HG03520 (cell line): Measurements from ENCODE around the gene HSPA1B.
A peak's percentile ranks its signal among the peaks of the same experiment; 100 is the strongest.
"Not testable (repeated sequence)": the region's sequence is repeated elsewhere in the genome, so short reads cannot be mapped to it uniquely, and the experiment has no call there.

Experiments
- ATAC-seq: cut with Tn5 transposase; IDR thresholded peaks from one replicate; pipeline ENCODE4 v1.9.1; 2021; ENCODE audit warnings: mild to moderate bottlenecking, moderate library complexity; ENCODE audit not compliant: unreplicated experiment

The HSPA1B gene

DNA sequence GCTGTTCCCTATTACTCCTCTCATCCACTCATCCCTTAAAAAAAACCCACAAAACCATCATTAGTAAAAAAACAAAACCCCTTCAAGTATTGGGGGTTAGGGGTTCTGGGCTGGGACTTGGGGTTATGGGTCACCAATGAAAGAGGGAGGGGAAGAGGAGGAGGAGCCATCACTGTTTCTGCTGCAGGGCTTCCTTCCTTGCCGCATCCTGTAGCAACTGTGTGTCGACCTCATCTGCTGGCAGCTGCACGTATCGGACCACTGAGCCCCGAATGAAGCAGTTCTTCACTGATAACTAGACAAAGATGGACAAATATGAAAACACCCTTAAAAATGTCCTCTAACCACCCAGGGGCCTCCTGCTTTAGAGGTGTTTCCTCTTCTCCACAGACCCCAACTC is 29.9 kb upstream of the HSPA1B start:
- no peak for ATAC-seq

DNA sequence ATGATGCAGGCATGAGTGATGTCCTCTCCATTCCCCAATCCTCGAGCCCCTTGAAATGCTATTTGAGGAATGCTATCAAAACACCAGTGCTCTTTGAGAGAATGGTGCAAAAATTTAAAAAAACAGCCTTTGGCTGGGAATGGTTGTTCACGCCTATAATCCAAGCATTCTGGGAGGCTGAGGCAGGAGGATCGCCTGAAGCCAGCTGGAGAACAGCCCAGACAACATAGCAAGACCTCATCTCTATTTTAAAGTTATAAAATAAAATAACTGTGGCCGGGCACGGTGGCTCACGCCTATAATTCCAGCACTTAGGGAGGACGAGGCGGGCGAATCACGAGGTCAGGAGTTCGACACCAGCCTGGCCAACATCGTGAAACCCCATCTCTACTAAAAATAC is 27.8 kb upstream of the HSPA1B start:
- no peak for ATAC-seq

DNA sequence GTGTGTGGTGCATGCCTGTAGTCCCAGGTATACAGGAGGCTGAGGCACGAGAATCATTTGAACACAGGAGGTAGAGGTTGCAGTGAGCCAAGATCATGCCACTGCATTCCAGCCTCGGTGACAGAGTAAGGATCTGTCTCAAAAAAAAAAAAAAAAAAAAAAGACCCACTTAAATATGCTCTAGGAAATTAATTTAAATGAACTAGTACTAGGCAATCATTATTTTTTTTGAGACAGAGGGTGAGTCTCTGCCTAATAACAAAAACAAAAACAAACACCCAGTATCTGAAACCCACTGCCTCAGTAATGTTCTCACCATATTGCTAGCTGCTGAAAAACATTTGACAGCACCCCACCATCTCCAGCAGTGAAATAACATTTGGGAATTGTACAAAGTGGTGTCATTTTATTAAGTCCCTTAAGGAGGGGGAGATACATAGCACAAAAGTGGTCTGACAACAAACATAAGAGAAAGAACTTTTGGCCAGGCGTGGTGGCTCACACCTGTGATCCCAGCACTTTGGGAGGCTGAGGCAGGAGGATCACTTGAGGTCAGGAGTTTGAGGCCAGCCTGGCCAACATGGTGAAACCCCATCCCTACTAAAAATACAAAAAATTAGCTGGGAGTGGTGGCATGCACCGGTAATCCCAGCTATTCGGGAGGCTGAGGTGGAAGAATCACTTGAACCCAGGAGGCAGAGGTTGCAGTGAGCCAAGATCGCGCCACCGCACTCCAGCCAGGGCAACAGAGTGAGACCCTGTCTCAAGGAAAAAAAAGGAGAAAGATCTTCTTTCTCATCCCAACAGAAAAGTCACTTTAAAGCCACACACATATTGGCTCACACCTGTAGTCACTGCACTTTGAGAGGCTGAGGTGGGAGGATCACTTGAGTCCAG is 26.3 kb upstream of the HSPA1B start:
- ATAC-seq = not testable (repeated sequence)

DNA sequence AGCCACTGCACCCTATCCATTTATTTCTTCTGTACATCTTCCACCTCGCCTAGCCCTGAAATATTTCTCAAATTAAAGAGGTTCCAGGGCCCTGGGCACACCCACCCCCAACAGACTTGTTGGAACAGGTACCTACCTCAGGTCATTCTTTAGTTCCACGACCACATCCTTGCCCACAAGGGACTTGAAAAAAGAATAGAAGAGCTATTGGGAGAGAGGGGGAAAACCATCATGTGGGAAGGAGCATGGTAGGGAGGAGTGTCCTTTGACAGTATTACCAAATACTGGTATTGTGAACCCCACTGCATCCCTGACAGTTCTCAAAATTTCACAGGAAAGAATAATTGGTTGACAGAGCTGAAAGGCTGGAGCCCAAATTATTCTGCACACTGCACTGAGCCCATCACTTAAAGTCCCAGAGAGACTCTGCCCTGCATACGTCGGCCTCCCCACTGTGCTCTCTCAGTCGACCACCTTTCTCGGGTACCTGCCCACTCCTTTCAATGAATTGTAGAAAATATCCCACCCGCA is 21.5 kb upstream of the HSPA1B start:
- no peak for ATAC-seq

DNA sequence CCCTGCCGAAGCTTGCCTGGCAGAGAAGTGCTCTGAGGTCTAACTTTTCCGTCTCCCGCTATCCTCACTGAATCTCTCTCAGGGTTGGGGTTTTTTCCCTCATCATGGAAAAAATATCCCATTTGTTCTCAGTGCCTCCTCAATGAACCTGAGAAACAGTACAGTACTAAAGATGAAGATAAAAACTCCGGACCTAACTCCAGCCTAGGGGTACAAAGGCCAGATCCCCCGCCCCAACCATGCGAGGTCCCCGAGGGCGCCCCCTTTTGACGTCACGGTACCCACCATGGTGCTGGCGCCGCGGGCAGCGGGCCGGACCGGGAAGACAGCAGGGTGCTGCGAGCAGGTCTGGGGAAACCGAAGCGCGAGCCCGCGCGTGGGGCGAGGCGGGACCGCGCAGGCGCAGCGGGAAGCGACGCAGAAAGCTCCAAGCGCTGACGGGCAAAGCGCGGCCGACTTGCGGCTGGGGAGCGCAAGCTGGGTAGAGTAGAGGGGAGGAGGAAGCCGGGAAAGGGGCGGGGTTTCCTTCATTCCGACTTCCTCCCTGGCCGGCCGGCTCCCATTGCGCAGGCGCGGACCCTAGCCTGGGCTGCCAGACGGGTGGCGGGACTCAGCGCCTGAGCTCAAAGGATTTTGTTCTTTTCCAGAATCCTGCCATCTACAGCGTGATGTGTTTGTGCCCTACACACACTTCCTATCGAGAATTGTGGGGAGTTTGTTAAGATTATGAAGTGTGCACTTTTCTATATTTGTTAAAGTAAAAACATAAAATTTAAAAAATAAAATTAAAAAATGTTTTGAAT is 20.9 kb upstream of the HSPA1B start, which contains the start of gene LSM2:
LSM2 (minus strand) TSS at position 497 of the 803 bp plus-strand sequence; CDS start at position 288, 209 bp downstream.
- ATAC-seq = peak; percentile 88

DNA sequence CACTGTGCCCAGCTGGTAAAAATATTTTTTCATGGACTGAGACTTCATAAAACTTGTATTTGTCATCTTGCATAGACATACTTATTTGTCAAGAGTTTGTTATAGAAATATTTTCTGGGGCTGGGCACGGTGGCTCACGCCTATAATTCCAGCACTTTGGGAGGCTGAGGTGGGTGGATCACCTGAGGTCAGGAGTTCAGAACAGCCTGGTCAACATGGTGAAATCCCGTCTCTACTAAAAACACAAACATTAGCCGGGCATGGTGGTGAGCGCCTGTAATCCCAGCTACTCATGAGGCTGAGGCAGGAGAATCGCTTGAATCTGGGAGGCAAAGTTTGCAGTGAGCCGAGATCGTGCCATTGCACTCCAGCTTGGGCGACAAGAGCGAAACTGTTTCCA is 18.9 kb upstream of the HSPA1B start:
- ATAC-seq = not testable (repeated sequence)

DNA sequence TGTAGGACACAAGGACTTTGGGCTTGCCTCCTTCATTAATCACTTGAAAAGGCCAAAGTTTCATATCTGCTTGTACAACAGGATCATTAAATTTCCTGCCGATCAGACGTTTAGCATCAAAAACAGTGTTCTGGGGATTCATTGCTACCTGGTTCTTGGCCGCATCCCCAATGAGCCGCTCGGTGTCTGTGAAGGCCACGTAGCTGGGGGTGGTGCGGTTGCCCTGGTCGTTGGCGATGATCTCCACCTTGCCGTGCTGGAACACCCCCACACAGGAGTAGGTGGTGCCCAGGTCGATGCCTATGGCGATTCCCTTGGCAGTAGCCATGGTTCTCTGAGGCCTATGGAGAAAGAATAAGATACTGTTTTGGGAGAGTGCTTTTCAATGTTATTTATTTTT is 15.9 kb upstream of the HSPA1B start:
- no peak for ATAC-seq

DNA sequence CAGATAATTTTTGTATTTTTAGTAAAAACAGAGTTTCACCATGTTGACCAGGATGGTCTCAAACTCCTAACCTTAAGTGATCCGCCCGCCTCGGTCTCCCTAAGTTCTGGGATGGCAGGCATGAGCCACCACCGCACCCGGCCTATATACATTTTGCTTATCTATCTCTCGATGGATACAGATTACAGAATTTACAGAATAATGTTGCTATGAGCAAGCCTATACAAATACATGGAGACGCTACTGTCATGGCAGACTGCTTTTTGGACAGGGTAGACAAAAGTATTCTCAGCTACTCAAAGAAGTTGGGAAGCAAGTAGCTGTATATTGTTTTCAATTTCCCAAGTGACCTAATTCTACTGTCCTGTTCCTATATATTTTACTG is 14.1 kb upstream of the HSPA1B start:
- ATAC-seq = no peak

DNA sequence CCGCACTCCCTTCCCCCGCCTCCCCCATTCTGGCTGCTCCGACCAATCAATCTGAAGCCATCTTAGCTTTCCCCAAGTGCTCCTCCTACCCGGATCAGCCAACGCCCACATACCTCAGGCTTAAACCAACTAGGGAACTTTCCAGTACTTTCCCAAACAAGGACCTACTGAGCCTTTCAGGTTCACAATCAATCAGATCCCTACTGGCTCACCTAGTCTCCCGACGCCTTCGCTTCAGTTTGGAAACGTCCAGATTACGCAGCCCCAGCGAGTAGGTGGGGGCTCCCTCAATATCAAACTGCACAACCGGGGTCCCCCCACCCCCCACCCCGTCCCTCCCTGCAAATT is 12.9 kb upstream of the HSPA1B start:
- no peak for ATAC-seq

DNA sequence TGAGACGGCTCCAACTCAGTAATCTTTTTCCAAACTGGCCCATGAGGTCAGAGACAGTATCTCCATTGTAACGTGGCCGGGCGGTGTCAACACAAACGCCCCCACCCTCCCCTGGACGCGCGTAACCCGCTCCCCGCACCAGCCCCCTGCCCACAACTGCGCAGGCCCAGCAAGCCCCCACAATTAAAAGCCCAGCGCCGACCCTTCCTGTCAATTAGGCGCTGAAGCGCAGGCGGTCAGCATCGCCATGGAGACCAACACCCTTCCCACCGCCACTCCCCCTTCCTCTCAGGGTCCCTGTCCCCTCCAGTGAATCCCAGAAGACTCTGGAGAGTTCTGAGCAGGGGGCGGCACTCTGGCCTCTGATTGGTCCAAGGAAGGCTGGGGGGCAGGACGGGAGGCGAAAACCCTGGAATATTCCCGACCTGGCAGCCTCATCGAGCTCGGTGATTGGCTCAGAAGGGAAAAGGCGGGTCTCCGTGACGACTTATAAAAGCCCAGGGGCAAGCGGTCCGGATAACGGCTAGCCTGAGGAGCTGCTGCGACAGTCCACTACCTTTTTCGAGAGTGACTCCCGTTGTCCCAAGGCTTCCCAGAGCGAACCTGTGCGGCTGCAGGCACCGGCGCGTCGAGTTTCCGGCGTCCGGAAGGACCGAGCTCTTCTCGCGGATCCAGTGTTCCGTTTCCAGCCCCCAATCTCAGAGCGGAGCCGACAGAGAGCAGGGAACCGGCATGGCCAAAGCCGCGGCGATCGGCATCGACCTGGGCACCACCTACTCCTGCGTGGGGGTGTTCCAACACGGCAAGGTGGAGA is 12.3 kb upstream of the HSPA1B start, which contains the start of the genes HSPA1A and HSPA1L:
HSPA1A (plus strand) TSS at position 519 of the 814 bp plus-strand sequence; CDS start at position 733, 214 bp downstream.
HSPA1L (minus strand) TSS at position 259 of the 814 bp plus-strand sequence. CDS start 3,311 bp downstream, outside the sequence.
- ATAC-seq = no peak

DNA sequence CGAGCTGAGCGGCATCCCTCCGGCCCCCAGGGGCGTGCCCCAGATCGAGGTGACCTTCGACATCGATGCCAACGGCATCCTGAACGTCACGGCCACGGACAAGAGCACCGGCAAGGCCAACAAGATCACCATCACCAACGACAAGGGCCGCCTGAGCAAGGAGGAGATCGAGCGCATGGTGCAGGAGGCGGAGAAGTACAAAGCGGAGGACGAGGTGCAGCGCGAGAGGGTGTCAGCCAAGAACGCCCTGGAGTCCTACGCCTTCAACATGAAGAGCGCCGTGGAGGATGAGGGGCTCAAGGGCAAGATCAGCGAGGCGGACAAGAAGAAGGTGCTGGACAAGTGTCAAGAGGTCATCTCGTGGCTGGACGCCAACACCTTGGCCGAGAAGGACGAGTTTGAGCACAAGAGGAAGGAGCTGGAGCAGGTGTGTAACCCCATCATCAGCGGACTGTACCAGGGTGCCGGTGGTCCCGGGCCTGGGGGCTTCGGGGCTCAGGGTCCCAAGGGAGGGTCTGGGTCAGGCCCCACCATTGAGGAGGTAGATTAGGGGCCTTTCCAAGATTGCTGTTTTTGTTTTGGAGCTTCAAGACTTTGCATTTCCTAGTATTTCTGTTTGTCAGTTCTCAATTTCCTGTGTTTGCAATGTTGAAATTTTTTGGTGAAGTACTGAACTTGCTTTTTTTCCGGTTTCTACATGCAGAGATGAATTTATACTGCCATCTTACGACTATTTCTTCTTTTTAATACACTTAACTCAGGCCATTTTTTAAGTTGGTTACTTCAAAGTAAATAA is 10.2 kb upstream of the HSPA1B start:
- not testable (repeated sequence) for ATAC-seq

DNA sequence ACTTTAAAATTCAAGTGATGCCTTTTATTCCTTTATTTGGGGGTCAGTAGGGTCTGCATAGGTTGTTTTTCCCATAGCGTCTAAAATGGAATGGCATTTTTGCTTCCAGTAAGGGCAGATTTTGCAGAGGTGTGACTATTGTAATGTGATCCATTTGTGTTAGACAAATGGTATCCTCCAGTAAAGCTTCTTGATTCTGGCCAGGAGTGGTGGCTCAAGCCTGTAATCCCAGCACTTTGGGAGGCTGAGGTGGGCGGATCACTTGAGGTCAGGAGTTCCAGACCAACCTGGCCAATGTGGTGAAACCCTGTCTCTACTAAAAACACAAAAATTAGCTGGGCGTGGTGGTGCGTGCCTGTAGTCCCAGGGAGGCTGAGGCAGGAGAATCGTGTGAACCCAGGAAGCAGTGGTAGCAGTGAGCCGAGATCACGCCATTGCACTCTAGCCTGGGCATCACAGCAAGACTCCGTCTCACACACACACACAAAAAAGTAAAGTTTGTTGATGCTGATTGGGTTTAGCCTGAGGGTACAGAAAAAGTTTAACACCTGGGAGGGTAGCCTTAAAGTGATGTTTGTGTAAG is 9.5 kb upstream of the HSPA1B start:
- not testable (repeated sequence) for ATAC-seq

DNA sequence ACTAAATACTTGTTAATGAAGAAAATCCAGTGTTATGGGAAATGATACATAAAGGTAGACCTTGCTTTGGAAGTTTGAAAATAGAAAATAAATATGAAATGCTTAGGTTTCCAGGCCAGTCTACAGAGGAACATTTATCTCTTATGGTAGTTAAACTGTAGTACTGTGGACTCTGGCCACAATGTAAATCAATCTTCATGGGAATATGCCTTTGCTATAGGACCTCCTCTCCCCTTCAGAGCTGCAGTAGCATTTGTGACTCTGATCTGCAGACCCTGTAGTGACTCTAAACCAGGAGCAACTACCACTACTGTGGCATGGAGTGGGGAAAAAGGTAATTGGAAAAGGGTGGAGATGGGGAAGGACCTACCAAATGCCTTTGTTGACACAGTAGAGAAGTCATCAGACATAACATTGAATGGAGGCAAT is 7.7 kb upstream of the HSPA1B start:
- ATAC-seq = no peak

DNA sequence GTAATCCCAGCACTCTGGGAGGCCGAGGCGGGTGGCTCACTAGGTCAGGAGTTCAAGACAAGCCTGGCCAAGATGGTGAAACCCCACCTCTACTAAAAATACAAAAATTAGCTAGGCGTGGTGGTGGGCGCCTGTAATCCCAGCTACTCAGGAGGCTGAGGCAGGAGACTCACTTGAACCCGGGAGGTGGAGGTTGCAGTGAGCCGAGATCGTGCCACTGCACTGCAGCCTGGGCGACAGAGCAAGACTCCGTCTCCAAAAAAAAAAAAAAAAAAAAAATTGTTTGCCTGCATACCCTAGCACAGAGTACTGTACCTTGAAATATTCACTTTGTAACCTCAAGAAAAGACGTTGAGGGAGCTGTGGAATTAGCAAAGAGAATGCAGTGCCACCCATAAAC is 7.1 kb upstream of the HSPA1B start:
- not testable (repeated sequence) for ATAC-seq

DNA sequence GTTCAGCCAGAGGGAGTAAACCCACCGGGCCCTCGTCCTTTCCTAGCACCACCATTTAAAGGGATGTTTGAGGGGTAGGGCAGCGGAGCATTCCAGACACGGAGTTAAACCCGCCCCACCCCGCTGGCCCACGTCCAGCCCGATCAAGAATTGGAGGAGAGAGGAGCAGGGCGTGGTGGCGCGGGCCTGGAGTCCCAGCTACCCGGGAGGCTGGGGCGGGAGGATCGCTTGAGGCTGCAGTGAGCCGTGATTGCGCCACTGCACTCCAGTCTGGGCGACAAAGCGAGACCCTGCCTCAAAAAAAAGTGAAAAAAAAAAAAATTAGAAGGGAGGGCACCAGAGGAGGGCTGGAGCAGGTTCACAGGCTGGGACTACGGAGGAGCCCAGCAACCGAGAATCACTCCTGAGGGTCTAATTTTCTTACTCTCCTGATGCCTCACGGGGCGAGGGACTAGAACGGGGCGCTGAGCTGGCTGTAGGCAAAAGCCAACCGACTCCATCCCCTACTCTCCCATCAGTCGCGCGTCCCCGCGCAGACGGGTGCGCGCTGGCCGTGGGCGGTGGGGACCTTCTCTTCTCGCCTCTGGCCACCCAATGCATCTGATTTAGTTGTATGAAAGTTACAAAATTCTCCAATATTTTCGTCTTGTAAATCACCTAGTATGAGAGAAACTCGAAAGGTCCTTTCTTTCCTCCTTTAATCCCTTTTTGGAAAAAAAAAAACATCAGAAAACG is 6.1 kb upstream of the HSPA1B start:
- no peak for ATAC-seq

DNA sequence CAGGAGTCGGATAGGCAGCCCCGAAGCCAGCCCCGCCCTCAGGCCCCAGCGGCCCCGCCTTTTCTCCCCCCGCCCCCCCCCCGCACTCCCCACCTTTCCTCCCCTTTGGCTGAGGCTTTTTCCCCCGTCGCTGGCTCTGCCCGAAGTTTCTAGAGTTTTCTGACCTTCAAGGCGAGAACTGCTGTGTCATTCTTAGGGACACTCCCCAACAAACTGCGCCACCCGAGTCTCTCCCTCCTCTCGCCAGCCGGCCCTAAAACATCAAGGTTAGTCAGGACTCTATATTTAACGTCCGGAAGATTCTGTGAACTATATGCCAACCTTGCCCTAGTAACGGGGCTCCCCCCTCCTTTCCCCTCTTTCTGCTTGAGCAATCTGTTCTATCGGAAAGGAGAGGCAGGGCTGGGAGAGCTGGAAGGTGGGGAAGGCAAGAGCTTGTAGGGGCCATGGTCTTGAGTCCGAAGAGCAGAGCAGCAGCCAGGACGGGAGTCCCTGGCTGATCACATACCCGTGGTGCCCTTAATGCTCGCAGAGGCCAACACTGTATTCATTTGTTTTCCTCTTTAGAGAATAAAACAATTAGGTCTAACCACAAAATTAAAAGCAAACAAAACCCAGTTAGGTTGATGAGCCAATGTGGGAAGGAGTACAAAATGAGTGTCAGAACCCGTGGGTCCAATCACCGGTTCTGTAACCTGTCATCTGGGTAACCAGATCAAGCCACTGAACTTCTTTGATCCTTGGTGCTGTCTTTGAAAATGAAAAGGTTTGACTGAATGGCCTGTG is 5.3 kb upstream of the HSPA1B start:
- no peak for ATAC-seq

DNA sequence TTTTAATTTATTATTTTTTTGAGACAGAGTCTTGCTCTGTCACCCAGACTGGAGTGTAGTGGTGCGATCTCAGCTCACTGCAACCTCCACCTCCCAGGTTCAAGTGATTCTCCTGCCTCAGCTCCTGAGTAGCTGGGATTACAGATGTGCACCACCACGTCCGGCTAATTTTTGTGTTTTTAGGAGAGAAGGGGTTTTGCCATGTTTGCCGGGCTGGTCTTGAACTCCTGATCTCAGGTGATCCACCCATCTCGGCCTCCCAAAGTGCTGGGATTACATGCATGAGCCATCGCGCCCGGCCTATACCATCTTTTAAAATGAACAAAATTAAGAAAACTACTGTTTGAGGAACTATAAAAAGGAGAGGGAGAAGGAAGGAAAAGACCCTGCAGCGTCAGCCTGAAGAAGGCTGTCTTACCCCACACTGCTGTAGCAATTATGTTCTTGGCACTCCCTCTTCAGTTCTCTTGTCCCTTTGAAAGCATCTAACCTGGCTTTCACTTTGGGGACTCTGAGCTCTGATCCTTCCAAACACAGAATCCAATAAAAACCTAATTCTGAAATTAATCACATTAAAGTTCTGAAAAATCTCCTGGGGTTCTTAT is 3.8 kb upstream of the HSPA1B start:
- ATAC-seq = not testable (repeated sequence)
